ENCODE measurements around the gene ITM2B.

ITM2B gene

DNA sequence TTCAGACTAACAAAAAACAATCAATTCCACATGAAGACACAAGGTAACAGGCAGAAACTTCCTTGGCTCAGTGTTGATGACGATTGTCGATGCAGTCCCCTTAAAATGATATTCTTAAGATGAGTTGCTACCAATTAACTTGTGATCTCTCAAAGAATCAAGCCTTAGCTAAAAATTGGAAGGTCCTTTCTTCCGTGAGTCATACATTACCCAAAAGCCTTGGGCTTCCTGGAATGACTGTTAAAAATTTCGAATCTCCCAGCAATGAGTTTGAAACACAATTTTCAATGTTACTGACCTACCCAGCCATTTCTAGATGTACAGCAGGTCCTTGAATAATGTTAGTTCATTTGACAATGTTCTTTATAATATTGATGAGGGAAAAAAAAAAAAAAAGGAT, 42.5 kb downstream of the ITM2B start:
- DNase-seq (ENCODE audit: extremely low read depth, low read depth), result no peak
- TF ChIP-seq CTCF (IDR thresholded peaks at IDR 0.05; ENCODE audit: low read depth, low read length), result no peak

GRCh38 chr13:48278806-48279205, 45.8 kb downstream of the ITM2B start:
- DNase-seq (ENCODE audit: extremely low read depth, low read depth), result no peak
- TF ChIP-seq CTCF (IDR thresholded peaks at IDR 0.05; ENCODE audit: low read depth, low read length), result no peak

GRCh38 chr13:48281556-48281955, 48.5 kb downstream of the ITM2B start:
- no peak for DNase-seq (ENCODE audit: extremely low read depth, low read depth)
- no peak for TF ChIP-seq CTCF (IDR thresholded peaks at IDR 0.05; ENCODE audit: low read depth, low read length)

DNA sequence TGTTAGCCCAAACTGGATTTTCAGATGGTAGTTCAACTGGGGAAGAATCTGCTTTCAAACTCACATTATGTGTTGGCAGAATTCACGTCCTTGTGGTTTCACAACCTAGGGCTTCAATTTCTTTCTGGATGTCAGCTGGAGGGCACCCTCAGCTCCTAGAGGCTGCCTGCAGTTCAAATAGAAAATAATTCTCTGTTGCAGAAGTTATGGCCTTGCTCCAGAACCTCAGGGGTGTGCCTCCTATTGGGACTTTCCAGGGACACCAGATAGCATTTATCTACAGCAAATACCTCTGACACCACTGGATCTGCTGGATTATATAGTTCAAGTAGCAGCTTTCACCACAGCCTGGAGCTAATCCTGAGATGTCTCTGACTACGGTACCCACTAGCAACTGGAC, 58.7 kb downstream of the ITM2B start:
- no peak for TF ChIP-seq CTCF (IDR thresholded peaks at IDR 0.05; ENCODE audit: low read depth, low read length)
- no peak for DNase-seq (ENCODE audit: extremely low read depth, low read depth)

GRCh38 chr13:48292650-48293049, 59.6 kb downstream of the ITM2B start:
- DNase-seq (ENCODE audit: extremely low read depth, low read depth), result no peak

DNA sequence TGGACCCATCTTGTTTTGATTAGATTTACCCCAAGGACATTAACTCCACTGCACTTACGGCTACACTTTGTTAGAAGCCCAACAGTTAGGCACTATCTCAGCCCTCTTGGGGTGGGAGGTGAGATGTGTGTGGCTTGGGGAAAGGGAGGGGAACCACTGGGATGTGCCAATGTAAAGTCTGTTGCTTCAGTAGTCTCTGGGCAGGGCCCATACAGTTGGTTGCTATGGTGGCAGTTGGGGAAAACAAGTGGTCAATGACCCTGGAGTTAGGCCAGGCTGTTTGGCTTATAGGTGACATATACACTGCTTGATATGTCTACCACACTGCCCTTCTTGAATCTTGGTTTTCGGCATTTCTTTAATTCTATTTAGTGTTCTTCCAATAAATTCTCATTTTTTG, 61.6 kb downstream of the ITM2B start:
- no peak for DNase-seq (ENCODE audit: extremely low read depth, low read depth)
- TF ChIP-seq CTCF (IDR thresholded peaks at IDR 0.05; ENCODE audit: low read depth, low read length), result no peak

More at GRCh38 chr13:48292650-48293049, 59.6 kb downstream of the ITM2B start:
- TF ChIP-seq CTCF (IDR thresholded peaks at IDR 0.05; ENCODE audit: low read depth, low read length), result no peak

DNA sequence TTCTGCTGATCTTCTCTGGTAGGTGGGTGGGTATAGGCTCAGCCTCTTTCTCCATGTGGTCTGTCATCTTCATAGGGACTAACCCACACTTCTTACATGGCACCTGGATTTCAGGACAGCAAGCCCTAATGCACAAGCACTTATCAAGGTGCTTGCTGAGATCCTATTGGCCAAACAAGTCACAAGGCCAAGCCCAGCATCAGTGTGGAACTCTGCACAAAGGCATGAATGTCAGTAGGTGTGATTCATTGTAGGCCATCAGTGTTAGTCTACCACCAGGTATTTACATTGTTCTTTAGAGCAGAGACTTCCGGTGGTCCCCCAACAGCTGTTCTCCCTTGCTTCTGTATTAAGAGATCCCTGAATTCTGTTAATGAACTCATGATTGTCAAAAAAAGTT, 62.3 kb downstream of the ITM2B start:
- DNase-seq (ENCODE audit: extremely low read depth, low read depth), result no peak
- TF ChIP-seq CTCF (IDR thresholded peaks at IDR 0.05; ENCODE audit: low read depth, low read length), result no peak
